Measurements from ENCODE around the gene JAM3.
A peak's percentile ranks its signal among the peaks of the same experiment; 100 is the strongest.

JAM3 gene

DNA sequence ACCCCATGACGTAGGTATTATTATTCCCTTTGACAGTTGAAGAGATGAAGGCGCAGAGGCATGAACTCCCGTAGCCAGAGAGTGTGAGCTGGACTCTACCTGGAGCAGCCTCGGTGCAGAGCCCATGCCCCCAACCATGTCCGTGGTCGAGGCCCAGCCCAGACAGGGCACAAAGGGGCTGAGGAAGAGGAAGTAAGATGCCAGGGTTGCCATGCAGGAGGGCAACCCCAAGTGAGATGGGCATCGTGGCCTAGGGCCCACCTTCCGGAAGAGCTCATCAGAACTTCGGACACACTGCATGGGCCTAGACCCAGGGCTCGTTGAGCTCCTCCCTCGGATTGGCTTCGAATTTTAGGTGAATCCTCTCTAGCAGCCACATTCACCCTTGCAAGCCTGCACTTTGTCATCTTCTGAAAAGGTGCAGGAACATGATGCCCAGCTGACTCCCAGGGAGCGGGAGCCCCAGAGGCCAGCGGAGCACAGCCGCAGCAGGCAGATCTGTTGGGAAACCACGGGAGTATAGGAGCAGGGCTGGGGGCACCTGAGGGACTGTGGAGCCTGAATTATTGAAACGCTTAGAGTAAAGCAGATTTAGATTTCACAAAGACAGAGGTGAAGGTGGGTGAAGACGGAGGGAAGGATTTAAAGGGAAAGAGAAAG lies 29.0 kb upstream of the JAM3 start:
- DNase-seq, result no peak

DNA sequence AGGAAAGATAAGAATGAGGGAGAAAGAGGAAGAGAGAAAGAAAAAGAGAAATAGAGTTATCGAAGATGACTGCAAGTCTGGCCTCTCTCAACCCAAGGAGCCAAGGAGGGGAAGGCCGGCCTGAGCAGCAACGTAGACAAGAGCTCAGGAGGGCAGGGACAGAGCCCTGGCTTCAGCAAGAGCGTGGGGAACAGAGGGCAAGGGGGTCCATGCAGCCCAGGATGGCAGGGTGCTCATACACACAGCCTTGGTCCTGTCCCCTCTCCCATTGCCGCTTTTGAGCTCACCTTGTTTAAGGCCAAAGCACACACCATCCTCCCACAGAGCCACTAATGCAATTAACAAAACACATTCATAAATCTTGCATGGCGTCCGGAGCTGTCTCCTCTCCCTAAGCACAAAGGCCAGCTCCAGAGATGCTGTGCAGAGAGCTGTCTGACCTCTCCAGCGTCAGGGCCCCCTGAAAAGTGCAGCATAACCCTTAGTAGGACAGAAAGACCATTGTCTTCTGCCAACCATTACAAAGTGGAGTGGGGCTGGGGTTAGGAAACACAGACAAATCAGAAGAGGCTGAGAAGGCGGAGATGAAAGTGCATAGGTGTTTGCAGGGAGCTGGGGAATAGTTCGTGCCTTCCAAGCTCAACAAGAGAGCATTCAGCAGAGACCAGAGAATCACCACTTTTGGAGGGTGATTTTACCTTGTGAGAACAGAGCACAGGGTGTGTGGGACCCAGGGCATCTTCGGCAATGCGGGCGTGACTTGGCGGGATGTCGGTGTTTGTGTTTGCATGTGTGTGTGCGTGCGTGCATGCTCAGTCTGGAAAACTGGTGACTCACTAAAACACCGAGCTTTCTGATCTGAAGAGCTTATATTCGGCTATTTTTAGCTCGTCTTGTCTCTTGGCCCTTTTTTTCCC lies 28.2 kb upstream of the JAM3 start:
- DNase-seq, result no peak

DNA sequence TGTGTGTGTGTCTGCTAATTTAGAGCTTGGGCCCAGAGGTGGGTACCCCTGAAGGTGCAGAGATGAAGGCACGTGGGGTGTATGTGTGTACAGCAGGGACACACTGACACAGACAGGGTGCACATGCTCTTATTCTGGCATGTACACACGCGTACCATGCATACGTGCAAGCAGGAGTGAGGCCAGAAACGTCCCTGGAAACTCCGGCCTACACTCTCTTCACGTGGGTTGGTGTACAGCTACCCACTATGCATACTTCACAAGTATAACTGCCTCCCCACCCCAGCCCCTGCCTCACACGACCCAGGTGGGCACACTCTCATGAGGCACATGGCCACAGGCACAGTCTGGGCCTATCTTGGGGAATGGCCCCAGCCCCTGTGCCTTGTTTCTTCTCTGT lies 27.5 kb upstream of the JAM3 start:
- no peak for DNase-seq

DNA sequence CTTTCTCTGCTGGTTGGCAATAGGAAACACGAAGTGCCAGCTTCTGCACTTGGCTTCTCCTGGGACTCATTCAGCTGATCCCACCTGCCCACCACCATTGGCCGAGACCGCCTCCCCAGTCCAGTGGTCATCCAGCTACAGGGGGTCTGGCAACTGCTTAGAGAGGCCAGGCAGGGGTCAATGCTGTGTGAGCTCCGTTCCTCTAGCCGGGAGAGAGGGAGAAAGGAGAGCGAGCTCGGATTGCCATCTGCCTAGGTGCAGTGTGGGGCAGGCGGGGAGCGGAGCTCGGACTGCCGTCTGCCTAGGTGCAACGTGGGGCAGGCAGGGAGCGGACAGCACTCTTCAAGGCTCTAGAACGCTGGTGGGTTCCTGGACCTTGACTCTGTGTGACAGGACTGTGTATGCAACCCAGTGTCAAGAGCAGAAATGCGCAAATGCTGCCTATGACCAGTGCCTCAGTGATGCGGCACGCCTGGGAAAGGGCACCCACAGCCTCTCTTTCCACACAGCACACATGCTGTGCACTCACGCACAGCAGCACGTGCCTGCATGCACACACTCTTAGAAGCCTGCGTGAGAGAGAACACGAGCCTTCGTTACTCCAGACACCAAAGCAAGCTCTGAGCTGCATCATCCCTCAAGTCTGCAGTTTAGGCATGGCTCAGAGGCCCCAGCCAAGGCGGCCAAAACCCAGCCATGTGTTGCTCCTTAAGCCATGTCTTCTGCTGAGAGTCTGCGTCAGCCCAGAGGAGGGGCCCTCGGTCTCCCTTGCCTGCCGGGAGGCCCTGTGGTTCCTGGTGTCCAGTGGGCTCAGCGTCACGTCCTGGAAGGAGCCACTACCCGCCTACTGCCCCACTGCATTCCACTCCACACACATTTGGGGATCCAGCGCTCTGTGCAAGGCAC lies 26.8 kb upstream of the JAM3 start:
- no peak for DNase-seq

DNA sequence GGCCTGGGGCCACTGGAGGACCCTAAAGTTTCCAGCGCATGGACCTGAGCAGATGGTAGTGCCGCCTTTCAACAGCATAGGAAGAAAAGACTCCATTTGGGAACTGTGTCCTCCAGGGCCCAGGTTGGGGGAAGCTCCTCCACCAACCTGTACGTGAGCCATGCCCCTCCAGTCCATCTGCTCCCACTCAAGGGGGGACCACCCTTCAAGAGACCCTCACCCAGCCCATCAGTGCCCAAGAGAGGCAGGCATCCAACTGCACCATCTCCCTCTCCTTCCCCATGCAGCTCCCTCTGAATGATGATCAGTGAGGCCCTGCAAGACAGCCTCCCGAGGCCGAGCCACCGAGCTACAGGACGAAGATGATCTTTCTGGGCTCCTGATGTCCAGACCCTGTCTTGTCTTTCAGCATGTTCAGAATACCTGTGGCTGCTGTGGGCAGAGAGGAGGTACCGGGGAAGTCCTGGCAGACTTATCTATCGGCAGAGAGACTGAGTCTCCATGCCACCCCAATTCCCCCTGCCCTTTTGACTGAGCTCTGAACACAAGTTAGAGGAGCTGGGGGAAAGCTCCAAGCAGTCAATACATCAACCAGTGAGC lies 25.0 kb upstream of the JAM3 start:
- DNase-seq, result no peak

DNA sequence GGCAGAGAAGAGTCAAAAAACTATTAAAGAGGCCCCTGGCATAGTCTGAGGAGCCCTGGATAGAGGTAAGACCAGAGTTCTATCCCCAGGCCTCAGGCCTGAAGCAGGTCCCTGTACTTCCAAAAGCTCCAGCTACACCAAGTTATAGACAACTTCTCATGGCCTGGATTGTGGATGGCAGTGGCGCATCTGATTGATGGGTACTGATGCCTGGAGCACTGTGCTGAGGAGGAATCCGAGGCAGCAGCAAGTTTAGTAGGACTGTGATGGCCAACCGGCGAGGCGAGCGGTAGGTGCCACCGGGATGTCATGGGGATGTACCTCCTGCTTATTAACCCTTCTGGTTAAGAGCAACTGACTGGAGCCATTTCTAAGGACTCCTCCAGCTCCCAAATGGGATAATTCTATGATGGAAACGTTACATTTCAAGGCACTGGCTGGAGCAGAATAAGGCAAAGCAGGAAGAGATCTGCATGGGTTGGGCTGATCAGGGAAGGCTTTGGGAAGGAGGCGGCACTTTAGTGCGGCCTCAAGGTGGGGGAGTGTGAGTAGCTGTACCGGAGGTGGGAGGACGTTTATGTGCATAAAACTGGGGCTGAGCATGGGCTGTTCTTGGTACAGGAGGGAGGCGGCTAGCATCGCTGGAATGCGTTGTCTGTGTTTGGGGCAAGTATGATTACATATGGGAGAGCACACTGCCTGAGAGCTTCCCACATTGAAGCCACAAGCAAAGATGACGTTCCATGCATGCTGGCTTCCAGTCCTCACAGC lies 24.2 kb upstream of the JAM3 start:
- DNase-seq, result no peak

DNA sequence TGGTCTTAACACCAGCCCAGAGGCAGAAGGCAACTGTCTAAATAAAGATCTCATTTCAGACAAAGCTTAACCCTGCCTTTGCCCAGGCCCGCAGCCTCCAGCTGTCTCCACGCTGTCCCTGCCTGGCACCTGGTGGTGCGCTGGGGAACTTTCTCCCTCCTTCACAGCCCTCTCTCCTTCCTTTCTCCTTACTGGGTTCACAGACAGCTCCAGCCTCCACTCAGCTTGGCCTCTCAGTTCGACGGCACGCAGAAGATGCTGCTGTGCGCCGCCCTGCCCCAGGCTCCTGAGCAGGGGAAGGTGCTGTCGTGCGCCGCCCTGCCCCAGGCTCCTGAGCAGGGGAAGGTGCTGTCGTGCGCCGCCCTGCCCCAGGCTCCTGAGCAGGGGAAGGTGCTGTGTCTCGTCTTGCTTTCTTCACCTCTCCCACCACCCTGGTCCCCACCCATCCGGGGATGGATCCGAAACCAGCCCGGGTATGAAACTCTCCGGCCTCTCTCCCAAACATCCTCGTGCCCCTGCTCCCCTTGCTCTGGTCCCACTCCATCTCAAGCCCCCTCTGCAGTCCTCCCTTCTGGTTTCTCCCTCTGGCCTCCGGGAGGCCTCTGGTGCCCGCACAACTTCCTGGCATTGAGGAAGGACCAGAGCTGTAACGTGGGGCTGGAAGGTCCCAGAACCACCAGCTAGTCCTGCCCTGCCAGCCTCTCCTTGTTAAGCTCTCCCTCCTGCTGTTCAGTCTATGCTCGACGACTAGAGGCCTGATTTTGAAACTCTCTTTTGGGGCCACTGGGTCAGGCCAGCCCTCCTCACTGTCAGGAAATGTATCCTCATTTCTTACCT lies 22.9 kb upstream of the JAM3 start:
- no peak for DNase-seq

DNA sequence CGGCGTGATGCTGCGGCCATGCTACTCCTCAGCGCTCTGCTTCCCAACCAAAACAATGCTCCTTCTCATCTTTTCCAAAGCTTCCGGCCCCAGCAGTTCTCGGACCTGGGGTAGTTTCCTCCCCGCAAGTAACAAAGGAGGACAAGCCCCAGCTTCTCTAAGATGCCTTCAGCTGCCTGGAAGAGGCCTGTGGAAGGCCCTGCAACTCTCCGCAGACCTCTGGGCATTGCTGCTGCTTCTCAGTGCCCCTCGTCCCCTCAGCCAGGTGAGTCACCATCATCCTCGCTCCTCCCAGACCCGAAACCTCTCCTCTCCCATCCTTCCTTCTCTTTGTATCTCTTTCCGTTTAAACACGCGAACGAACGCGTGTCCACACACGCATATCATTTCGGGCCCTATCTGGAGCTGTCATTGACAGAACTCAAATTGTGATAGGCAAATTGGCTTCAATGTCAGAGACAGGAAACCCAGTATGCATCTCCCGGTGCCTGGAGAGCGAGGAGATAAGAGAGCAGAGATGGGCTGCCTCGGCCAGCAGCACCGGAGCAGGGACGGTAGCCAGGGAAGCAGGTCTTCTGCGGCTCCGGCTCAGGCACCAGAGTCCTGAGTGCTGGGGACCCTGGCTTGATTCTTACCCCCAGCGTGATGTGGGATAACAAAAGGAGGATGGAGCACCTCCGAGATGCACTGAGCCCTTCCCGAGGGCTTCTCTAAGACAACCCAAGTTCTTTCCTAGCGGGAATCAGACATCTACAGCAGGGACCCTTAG lies 22.0 kb upstream of the JAM3 start:
- DNase-seq, result no peak

DNA sequence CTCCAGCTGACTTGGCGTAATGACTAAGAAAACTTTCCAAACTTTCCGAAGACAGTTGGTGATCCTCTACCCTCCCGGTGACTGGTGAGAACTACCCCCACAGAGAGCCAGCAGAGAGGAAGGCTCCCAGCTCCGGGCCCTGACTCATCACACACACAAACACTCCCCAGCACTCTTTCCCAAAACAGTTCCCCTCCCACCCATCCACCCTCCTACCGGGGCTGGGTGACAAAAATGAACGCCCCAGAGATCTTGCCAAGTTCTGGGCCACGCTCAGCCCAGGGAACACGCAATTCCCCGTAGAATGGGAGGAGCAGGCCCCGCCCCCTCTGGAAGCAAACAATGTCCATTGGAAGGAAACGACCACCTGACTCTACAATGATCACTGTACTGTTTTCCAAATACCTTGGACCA lies 21.3 kb upstream of the JAM3 start:
- no peak for DNase-seq

DNA sequence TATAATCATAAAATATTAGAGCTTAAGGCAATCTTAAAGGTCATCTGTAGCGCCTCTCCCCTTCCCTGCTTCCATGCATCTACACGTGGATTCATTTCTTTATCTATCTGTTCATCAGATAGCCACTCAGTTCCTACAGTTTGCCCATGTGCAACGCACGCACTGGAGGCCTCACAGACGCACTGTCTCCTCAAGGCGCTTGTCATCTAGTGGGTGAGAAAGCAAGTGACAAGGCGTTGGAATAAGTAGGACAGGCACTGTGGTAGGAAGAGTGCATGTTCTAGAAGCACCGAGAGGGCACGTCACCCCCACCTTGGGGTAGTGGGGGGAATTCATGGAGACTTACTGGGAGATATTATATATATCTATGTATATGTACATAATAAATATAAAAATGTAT lies 20.8 kb upstream of the JAM3 start:
- no peak for DNase-seq

DNA sequence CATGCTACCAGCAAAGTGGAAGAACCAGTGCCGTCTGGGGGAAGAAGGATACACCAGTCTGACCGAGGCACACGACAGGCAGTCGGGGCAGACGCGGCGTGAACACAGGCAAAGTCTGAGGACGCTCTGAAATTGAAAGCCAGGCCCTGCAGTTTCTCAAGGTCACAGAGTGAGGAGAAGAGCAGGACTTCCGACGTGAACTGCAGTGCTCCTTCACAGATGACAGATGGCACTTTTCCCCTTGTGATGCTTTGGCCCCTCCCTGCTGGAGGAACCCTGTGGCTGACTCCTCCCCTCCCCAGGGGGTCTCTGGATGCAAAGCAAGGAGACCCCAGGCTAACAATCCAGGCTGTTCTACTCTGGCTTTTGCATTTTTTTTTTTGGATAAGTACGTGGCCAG lies 19.6 kb upstream of the JAM3 start:
- no peak for DNase-seq

DNA sequence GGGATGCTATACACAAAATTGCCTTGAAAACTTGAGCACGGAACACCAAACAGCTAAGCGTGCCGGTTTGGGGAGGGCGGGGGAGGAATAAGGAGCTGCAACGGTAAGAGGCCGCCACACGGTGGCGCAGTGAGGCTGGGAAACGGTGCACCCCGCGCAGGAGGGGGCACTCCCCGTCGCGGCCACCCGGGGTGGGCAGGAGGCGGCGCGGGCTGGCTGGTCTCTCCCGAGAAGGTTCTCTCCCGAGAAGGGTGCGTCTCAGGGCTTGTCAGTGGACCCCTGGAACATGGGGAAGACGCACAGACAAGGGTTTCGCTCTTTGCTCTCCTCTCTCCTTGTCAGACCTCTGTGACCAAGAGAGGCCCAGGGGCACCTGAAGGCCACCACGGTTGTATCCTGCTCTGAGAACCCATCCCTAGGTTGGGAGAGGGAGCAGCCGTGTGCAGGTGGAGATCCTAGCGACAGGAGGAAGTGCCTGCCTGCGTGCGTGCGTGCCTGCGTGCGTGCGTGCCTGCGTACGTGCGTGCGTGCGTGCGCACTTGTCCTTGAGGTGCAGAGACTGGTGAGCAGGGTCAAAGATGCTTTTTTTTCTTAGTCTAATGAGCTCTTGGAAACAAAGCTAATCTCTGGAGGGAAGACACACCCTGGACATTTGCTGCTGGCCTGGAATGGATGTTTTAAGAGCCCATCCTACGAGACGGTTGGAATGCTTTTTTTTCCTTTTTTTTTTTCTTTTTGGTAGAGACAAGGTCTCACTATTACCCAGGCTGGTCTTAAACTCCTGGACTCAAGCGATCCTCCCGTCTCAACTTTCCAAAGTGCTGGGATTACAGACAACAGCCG lies 18.1 kb upstream of the JAM3 start:
- peak; percentile 62 for DNase-seq

DNA sequence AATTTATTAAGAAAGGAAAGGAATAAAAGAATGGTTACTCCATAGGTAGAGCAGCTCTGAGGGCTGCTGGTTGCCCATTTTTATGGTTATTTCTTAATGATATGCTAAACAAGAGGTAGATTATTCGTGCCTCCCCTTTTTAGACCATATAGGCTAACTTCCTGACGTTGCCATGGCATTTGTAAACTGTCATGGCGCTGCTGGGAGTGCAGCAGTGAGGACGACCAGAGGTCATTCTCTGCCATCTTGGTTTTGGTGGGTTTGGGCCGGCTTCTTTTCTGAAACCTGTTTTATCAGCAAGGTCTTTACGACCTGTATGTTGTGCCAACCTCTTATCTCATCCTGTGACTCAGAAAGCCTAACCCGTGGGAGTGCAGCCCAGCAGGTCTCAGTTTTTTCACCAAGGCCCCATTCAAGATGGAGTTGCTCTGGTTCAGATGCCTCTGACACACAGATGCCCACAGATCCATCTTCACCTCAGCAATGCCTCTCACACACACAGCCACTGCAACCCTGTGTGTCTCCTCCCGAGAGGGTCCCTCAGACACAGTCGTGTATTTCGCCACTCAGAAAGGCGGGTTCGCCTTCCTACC lies 16.4 kb upstream of the JAM3 start:
- DNase-seq, result no peak

DNA sequence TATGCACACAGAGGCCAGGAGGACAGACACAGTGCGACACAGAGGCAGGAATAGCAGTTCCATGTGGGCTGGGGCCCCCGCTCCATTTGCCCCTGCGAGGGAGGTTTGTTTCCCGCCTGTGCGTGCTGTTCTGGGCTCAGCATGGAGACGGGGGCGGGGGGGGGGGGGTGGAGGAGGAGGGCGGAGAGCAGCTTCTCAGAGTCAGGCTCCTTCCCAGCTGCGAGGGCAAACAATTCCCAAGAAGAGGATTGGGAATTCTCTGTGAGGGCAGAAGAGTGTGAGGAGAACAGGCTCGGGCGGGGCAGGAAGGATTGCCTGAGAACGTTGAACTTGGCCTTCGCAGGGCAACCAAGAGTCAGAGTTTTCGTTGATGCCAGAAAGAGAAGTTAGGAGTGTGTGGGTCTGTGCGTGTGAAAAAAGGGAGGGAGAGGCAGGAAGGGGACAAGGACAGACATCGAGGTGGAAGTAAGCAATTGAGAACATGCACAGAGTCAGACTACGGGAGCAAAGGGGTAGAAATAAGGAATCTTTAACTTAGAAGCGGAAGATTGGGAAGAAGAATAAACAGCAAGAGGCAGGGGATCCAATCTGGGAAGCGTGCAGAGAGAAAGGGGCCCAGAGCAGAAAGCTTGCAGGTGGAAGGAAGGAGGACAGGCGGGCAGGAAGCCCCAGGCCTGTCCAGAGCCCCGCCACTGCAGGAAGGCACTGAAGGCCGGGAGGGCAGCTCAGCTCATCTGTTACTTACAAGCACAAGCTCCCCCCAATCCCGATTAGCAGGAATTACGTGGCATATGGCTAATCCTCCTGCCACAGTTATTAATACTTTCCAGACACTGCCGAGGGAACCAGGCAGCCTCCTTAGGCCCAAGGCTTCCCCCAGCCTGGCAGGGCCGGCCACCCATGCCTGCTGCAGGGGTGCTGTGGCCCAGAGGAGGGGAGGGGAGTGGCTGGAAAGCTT lies 15.6 kb upstream of the JAM3 start:
- DNase-seq, result no peak

DNA sequence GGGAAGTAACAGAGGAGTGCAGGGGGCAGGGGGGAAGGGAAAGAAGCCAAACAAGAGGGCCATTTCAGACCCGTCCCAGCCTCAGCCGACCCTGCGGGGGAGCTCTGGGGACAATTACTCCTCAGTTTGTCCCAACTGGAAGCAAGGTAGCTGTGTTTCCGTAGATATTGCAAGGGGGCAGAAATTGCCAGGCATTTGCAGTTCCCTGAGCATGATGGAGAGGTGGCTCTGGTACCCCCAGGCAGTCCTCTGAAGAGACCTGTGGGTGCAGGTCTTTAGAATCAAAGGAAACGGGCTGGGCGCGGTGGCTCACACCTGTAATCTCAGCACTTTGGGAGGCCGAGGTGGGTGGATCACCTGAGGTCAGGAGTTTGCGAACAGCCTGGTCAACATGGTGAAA lies 13.8 kb upstream of the JAM3 start:
- DNase-seq, result no peak

DNA sequence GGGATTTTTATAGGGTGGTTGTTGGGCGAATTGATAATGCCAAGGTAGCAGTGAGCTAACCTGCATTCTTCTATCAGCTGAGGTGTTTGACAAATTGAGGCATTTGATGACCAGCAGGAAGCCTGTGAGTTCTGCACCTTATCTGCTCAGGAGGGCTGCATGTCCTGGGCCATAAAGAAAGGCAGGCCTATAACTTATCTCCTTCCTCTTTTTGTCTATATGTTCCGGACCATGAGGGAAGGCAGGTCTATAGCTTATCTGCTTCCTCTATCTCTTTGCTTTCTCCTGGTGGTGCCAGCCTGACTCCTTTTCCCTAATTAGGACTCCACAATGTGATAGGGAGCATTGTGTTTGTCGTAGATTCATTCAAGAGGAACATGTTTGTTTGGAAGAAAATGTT lies 8.6 kb upstream of the JAM3 start:
- DNase-seq, result no peak

DNA sequence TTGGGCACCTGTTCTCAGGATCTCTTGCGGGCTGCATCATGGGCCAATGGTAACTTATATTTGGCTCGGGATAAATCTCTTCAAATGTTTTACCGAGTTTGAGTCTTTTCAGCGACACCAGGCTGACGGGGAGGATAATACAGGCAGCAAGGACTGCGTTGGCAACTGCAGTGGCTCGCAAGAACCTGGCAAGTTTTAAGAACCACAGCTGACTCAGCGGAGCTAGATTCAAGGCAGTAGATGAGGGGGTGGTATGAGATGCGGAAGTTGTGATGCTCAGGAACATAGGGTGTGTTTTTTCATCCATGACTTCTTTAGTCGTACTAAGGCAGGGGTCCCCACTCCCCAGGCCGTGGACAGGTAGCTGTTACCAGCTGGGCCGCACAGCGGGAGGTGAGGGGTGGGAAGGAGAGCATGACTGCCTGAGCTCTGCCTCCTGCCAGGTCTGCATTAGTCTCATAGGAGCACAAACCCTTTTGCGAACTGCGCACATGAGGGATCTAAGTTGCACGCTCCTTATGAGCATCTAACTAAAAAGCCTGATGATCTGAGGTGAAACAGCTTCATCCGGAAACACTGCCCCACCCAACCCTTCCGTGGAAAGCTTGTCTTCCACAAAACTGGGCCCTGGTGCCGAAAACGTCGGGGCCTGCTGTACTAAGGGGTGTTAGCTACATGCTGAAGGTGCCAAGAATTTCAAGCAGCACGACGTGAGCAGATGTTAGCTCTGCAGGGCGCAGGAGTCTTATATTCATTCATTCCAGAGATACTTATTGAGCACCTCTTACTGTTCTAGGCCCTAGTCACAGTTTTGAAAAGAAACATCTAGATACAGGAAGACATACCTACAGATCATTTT lies 6.4 kb upstream of the JAM3 start:
- no peak for DNase-seq
